A673 (cell line): ENCODE measurements around the gene BCO1. TPM values are rescaled to one million over a fixed set of nuclear protein-coding genes. Genes with fewer than 3 reads are reported as not detected.

Experiments
- BruUV-seq: library from RNA; stranded (reverse); fragments of 400-500 nt; replicated peaks from 2 replicates; lab custom pipeline; 2021; lab: Mats Ljungman, UMichigan
- CTCF ChIA-PET: fragments of 300-600 bp; sonication (Branson Sonifier 250); formaldehyde crosslinking; loops from one replicate; lab custom pipeline; 2022; ENCODE audit warnings: antibody characterized with exemption; lab: Charles Lee
- POLR2A ChIA-PET: fragments of 300-600 bp; sonication (Branson Sonifier 250); formaldehyde crosslinking; loops from one replicate; lab custom pipeline; 2022; ENCODE audit warnings: antibody characterized with exemption; ENCODE audit not compliant: low non-redundant PET; lab: Charles Lee
- DNase-seq: peaks from one replicate; pipeline ENCODE4 v3.0.0-alpha.2; 2015; ENCODE audit warnings: low spot score
- H3K27ac ChIP-seq: fragments of 200-600 bp; sonication (generic); 2 replicates; pipeline ENCODE4 v1.5.1; 2016; ENCODE audit warnings: mixed run types, low read depth, mild to moderate bottlenecking, mixed read lengths, antibody characterized with exemption, low read length; ENCODE audit not compliant: poor library complexity, severe bottlenecking
- H3K27me3 ChIP-seq: fragments of 200-600 bp; sonication (generic); replicated peaks from 2 replicates; pipeline ENCODE4 v1.6.1; 2017; ENCODE audit warnings: mixed run types, low read depth, mild to moderate bottlenecking, mixed read lengths, antibody characterized with exemption, low read length; ENCODE audit not compliant: insufficient read depth, poor library complexity
- H3K36me3 ChIP-seq: fragments of 200-600 bp; sonication (generic); 2 replicates; pipeline ENCODE4 v1.6.1; 2016; ENCODE audit warnings: mixed run types, mild to moderate bottlenecking, mixed read lengths, antibody characterized with exemption, low read length; ENCODE audit not compliant: insufficient read depth, poor library complexity, severe bottlenecking
- H3K4me1 ChIP-seq: fragments of 200-600 bp; sonication (generic); 2 replicates; pipeline ENCODE4 v1.6.1; 2017; ENCODE audit warnings: mixed run types, mild to moderate bottlenecking, mixed read lengths, antibody characterized with exemption, low read length; ENCODE audit not compliant: insufficient read depth, poor library complexity, severe bottlenecking
- H3K4me3 ChIP-seq: fragments of 200-600 bp; sonication (generic); 2 replicates; pipeline ENCODE4 v1.5.1; 2016; ENCODE audit warnings: low read depth, mixed run types, mild to moderate bottlenecking, mixed read lengths, low read length; ENCODE audit not compliant: poor library complexity, severe bottlenecking
- H3K9me3 ChIP-seq: fragments of 200-600 bp; sonication (generic); 2 replicates; pipeline ENCODE4 v1.6.1; 2016; ENCODE audit warnings: mixed run types, low read depth, mild to moderate bottlenecking, mixed read lengths, antibody characterized with exemption, low read length; ENCODE audit not compliant: poor library complexity, severe bottlenecking
- CTCF ChIP-seq: fragments of 300-800, 200-600 bp; sonication (generic); conservative IDR thresholded peaks from 2 replicates; pipeline ENCODE4 v1.5.1; 2017; ENCODE audit warnings: low read depth, mild to moderate bottlenecking, antibody characterized with exemption, low read length, moderate library complexity, mixed read lengths
- EZH2 ChIP-seq: fragments of 200-600 bp; sonication (generic); IDR thresholded peaks from 2 replicates; pipeline ENCODE4 v1.6.1; 2017; ENCODE audit warnings: borderline replicate concordance, low read depth, mild to moderate bottlenecking, mixed read lengths, antibody characterized with exemption, low read length; ENCODE audit not compliant: poor library complexity, severe bottlenecking
- intact Hi-C: fragments of 100-400 bp; cut with micrococcal nuclease; formaldehyde crosslinking; loops from one replicate; pipeline ENCODE4 v1.10.0; 2022; ENCODE audit not compliant: unreplicated experiment
- total RNA-seq: library from RNA; stranded (reverse); gene quantifications from 2 replicates; pipeline ENCODE4 v1.2.3, GENCODE V29; 2021

The BCO1 gene
- total RNA-seq, 1 experiment from 2014 or later: 0.19 TPM

GRCh38 chr16:81264386-81264785 lies 25.9 kb downstream of the BCO1 start:
- no peak overlapping the region for H3K4me3 ChIP-seq
- no TSS peak for BruUV-seq
- H3K36me3 ChIP-seq: no peaks in the 10 kb centered on the region
- intact Hi-C loops: no loop called here
- no peaks in the 10 kb centered on the region for H3K27me3 ChIP-seq
- no peaks in the 10 kb centered on the region for H3K9me3 ChIP-seq
- no peak for TF ChIP-seq EZH2
- no peak for TF ChIP-seq CTCF
- H3K27ac ChIP-seq: no peak overlapping the region
- POLR2A ChIA-PET: no interaction called here
- DNase-seq: no peak
- CTCF ChIA-PET: no interaction called here
- no peaks in the 10 kb centered on the region for H3K4me1 ChIP-seq

- BruUV-seq: no TSS peak
- ChIA-PET CTCF (no interaction called here), POLR2A (no interaction called here)
- no peak for DNase-seq
- no peaks in the 10 kb centered on the region for H3K27me3 ChIP-seq
- H3K9me3 ChIP-seq: no peaks in the 10 kb centered on the region
- no peaks in the 10 kb centered on the region for H3K36me3 ChIP-seq
- no peak overlapping the region for H3K4me3 ChIP-seq
- TF ChIP-seq EZH2 (no peak), CTCF (no peak)
- H3K4me1 ChIP-seq: no peaks in the 10 kb centered on the region
- intact Hi-C loops: no loop called here
- no peak overlapping the region for H3K27ac ChIP-seq
These were observed 26.6 kb downstream of the BCO1 start for GRCh38 chr16:81265052-81265451.

- BruUV-seq: no TSS peak
- H3K9me3 ChIP-seq: no peaks in the 10 kb centered on the region
- no peaks in the 10 kb centered on the region for H3K27me3 ChIP-seq
- no peak for DNase-seq
- ChIA-PET POLR2A (no interaction called here), CTCF (no interaction called here)
- intact Hi-C loops: no loop called here
- H3K4me1 ChIP-seq: no peaks in the 10 kb centered on the region
- TF ChIP-seq CTCF (no peak), EZH2 (no peak)
- no peak overlapping the region for H3K27ac ChIP-seq
- H3K36me3 ChIP-seq: no peaks in the 10 kb centered on the region
- no peak overlapping the region for H3K4me3 ChIP-seq
These were observed 27.4 kb downstream of the BCO1 start for GRCh38 chr16:81265658-81266451.
